Astrocyte (in vitro differentiated cells and primary cell): ENCODE measurements around the gene ARID3B. TPM values are rescaled to one million over a fixed set of nuclear protein-coding genes. Genes with fewer than 3 reads are reported as not detected.

ENCODE experiments used
- DNase-seq: peaks from one replicate; pipeline ENCODE4 v3.0.0-alpha.2; 2010; ENCODE audit warnings: low read depth
- FAIRE-seq: peaks from 2 replicates; lab custom pipeline; 2011; peaks lifted over from hg19 to GRCh38; lab: Jason Lieb, UNC
- H2AFZ ChIP-seq: 2 replicates; pipeline ENCODE4 v1.6.0; 2012; ENCODE audit warnings: low read depth, low read length, inconsistent platforms
- H3K27ac ChIP-seq: 2 replicates; pipeline ENCODE4 v1.5.1; 2011; ENCODE audit warnings: low read depth, low read length, inconsistent platforms
- H3K27me3 ChIP-seq: 2 replicates; pipeline ENCODE4 v1.6.0; 2011; ENCODE audit warnings: low read length, inconsistent platforms; ENCODE audit not compliant: insufficient read depth
- H3K36me3 ChIP-seq: 2 replicates; pipeline ENCODE4 v1.5.1; 2011; ENCODE audit warnings: low read length, inconsistent platforms; ENCODE audit not compliant: insufficient read depth
- H3K4me1 ChIP-seq: 2 replicates; pipeline ENCODE4 v1.5.1; 2011; ENCODE audit warnings: low read length, inconsistent platforms; ENCODE audit not compliant: insufficient read depth
- H3K4me2 ChIP-seq: 2 replicates; pipeline ENCODE4 v1.6.0; 2012; ENCODE audit warnings: low read length, inconsistent platforms
- H3K4me3 ChIP-seq: 2 replicates; pipeline ENCODE4 v1.5.1; 2011; ENCODE audit warnings: low read depth, mild to moderate bottlenecking, low read length, inconsistent platforms; ENCODE audit not compliant: insufficient read depth
- H3K79me2 ChIP-seq: 2 replicates; pipeline ENCODE4 v1.6.0; 2012; ENCODE audit warnings: mild to moderate bottlenecking, low read length, inconsistent platforms; ENCODE audit not compliant: insufficient read depth
- H3K9ac ChIP-seq: 2 replicates; pipeline ENCODE4 v1.6.0; 2012; ENCODE audit warnings: mild to moderate bottlenecking, low read length, inconsistent platforms
- H3K9me3 ChIP-seq: 2 replicates; pipeline ENCODE4 v1.5.1; 2012; ENCODE audit warnings: low read depth, mild to moderate bottlenecking, low read length, inconsistent platforms; ENCODE audit not compliant: insufficient read depth
- H4K20me1 ChIP-seq: 2 replicates; pipeline ENCODE4 v1.6.0; 2012; ENCODE audit warnings: low read length, inconsistent platforms; ENCODE audit not compliant: insufficient read depth
- H3K27ac Mint-ChIP-seq: one replicate; pipeline ENCODE4 v1.8.0; 2021; ENCODE audit warnings: mild to moderate bottlenecking, mixed read lengths; ENCODE audit not compliant: unreplicated experiment
- H3K27me3 Mint-ChIP-seq: one replicate; pipeline ENCODE4 v1.8.0; 2021; ENCODE audit warnings: low read depth, mixed read lengths; ENCODE audit not compliant: unreplicated experiment
- H3K36me3 Mint-ChIP-seq: one replicate; pipeline ENCODE4 v1.8.0; 2021; ENCODE audit warnings: low read depth, mixed read lengths; ENCODE audit not compliant: unreplicated experiment
- H3K4me1 Mint-ChIP-seq: one replicate; pipeline ENCODE4 v1.8.0; 2021; ENCODE audit warnings: low read depth, mixed read lengths; ENCODE audit not compliant: unreplicated experiment
- H3K4me3 Mint-ChIP-seq: one replicate; pipeline ENCODE4 v1.8.0; 2021; ENCODE audit warnings: mild to moderate bottlenecking, moderate library complexity, mixed read lengths; ENCODE audit not compliant: unreplicated experiment
- H3K9me3 Mint-ChIP-seq: one replicate; pipeline ENCODE4 v1.8.0; 2021; ENCODE audit warnings: mild to moderate bottlenecking, mixed read lengths; ENCODE audit not compliant: unreplicated experiment
- CTCF ChIP-seq: IDR thresholded peaks from 2 replicates; pipeline ENCODE4 v1.5.1; 2011; ENCODE audit warnings: low read depth, mild to moderate bottlenecking, inconsistent platforms, low read length, moderate library complexity; ENCODE audit not compliant: insufficient read depth
- EZH2 ChIP-seq: IDR thresholded peaks from 2 replicates; pipeline ENCODE4 v1.6.1; 2012; ENCODE audit warnings: mild to moderate bottlenecking, low read length, inconsistent platforms; ENCODE audit not compliant: insufficient read depth
- total RNA-seq: library from RNA; stranded (reverse); gene quantifications from 2 replicates; pipeline ENCODE4 v1.2.1, GENCODE V29; 2021

Gene ARID3B
- total RNA-seq, 1 donor from 2014 or later: 18.5 TPM

GRCh38 chr15:74525309-74525708 lies 15.7 kb upstream of the ARID3B start:
- Histone ChIP-seq H3K9me3 (no peaks in the 10 kb centered on the region), H4K20me1 (no peaks in the 10 kb centered on the region), H2AFZ (no peak overlapping the region), H3K9ac (no peak overlapping the region), H3K27me3 (no peaks in the 10 kb centered on the region), H3K4me1 (peaks cover 20% of the 10 kb centered on the region), H3K79me2 (no peaks in the 10 kb centered on the region), H3K36me3 (no peaks in the 10 kb centered on the region), H3K27ac (peak overlapping the region; percentile 58), H3K4me2 (peak overlapping the region; percentile 52), H3K4me3 (no peak overlapping the region)
- Mint-ChIP-seq H3K27me3 (no peaks in the 10 kb centered on the region), H3K36me3 (no peaks in the 10 kb centered on the region), H3K9me3 (no peaks in the 10 kb centered on the region), H3K27ac (no peak overlapping the region), H3K4me3 (no peak overlapping the region), H3K4me1 (peaks cover 8% of the 10 kb centered on the region)
- TF ChIP-seq EZH2: no peak
- TF ChIP-seq CTCF: no peak
- FAIRE-seq (no peak), DNase-seq (no peak)

DNA sequence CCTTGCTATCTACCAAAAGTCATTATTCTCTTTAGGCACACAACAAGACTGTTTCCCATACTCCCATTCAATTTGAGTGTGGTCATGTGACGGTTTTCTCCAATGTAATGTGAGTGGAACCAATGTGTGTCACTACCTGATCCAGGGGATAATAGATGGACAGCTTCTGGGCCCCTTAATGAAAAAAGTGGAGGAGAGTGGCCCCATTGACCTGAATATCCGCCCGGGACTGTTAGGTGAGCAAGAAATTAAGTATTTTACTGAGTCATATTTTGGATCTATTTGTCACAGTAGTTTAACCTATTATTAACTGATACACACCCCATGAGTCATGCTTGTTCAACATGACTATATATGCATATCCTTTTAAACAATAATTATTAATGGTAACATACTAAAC lies 15.1 kb upstream of the ARID3B start:
- Histone ChIP-seq H3K9me3 (no peaks in the 10 kb centered on the region), H3K36me3 (no peaks in the 10 kb centered on the region), H2AFZ (no peak overlapping the region), H3K4me2 (peak overlapping the region; percentile 52), H3K27me3 (no peaks in the 10 kb centered on the region), H3K27ac (peak overlapping the region; percentile 58), H4K20me1 (no peaks in the 10 kb centered on the region), H3K9ac (no peak overlapping the region), H3K79me2 (no peaks in the 10 kb centered on the region), H3K4me3 (no peak overlapping the region), H3K4me1 (peaks cover 27% of the 10 kb centered on the region)
- TF ChIP-seq CTCF (no peak), EZH2 (no peak)
- FAIRE-seq (no peak), DNase-seq (peak; percentile 81)
- no peaks in the 10 kb centered on the region for H3K27me3 Mint-ChIP-seq
- H3K4me3 Mint-ChIP-seq: no peak overlapping the region
- no peaks in the 10 kb centered on the region for H3K36me3 Mint-ChIP-seq
- peaks cover 12% of the 10 kb centered on the region for H3K4me1 Mint-ChIP-seq
- H3K9me3 Mint-ChIP-seq: no peaks in the 10 kb centered on the region
- H3K27ac Mint-ChIP-seq: no peak overlapping the region

DNA sequence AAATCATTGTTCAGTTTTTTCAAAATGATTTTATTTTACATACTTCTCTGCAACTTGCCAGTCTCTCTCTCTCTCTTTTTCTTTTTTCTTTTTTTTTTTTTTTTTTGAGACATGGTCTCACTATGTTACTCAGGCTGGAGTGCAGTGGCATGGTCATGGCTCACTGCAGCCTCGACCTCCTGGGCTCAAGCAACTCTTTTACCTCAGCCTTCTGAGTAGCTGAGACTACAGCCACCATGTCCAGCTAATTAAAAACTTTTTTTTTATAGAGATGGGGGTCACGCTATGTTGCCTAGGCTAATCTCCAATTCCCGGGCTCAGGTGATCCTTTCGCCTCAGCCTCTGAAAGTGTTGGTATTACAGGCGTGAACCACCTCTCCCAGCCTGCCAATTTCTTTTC lies 12.1 kb upstream of the ARID3B start:
- Mint-ChIP-seq H3K9me3 (no peaks in the 10 kb centered on the region), H3K27ac (no peak overlapping the region)
- FAIRE-seq: no peak

More for the DNA sequence above, 12.1 kb upstream of the ARID3B start:
- Mint-ChIP-seq H3K4me1 (peaks cover 23% of the 10 kb centered on the region), H3K36me3 (no peaks in the 10 kb centered on the region), H3K4me3 (no peak overlapping the region), H3K27me3 (no peaks in the 10 kb centered on the region)
- no peak overlapping the region for H3K4me3 ChIP-seq
- no peaks in the 10 kb centered on the region for H3K27me3 ChIP-seq
- no peaks in the 10 kb centered on the region for H3K79me2 ChIP-seq
- no peak for DNase-seq
- no peak overlapping the region for H3K9ac ChIP-seq
- no peak overlapping the region for H3K27ac ChIP-seq
- H4K20me1 ChIP-seq: no peaks in the 10 kb centered on the region
- H3K4me2 ChIP-seq: no peak overlapping the region
- peaks cover 37% of the 10 kb centered on the region for H3K4me1 ChIP-seq
- no peaks in the 10 kb centered on the region for H3K36me3 ChIP-seq
- no peak for TF ChIP-seq CTCF
- TF ChIP-seq EZH2: no peak
- no peak overlapping the region for H2AFZ ChIP-seq
- no peaks in the 10 kb centered on the region for H3K9me3 ChIP-seq
